Measurements from ENCODE around the gene CIITA.

The CIITA gene

DNA sequence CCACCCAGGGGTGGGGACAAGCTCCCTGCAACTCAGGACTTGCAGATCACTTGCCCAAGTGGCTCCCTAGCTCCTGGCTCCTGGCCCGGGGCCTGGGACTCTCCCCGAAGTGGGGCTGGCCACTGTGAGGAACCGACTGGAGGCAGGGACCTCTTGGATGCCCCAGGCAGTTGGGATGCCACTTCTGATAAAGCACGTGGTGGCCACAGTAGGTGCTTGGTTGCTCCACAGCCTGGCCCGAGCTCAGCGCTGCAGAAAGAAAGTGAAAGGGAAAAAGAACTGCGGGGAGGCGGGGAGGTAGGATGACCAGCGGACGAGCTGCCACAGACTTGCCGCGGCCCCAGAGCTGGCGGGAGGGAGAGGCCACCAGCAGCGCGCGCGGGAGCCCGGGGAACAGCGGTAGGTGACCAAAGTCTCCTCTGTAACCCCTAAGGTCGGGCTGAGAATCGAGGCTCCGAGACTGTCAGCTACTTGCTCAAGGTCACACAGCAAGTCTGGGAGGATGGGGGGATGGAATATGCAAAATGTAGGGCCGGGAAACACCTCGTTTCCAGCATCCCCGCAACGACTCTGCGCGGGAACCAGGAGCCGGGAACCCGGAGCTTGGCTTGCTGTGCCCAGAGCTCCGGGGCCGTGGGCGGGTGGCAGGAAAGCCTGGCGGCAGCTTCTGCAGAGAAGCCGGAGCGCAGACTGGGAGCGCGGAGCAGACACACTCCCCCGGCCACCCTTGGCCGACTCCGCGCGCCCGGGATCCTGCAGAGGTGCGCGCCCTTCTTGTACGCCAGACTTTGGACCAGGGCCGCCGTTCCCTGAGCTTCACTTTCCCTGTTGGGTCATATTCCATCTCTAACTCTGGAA is 1.9 kb downstream of the CIITA start:
- peak; percentile 23 for DNase-seq (ENCODE audit: low read depth)

- DNase-seq (ENCODE audit: low read depth): no peak
Observed at GRCh38 chr16:10879681-10880589, 2.9 kb downstream of the CIITA start.

DNA sequence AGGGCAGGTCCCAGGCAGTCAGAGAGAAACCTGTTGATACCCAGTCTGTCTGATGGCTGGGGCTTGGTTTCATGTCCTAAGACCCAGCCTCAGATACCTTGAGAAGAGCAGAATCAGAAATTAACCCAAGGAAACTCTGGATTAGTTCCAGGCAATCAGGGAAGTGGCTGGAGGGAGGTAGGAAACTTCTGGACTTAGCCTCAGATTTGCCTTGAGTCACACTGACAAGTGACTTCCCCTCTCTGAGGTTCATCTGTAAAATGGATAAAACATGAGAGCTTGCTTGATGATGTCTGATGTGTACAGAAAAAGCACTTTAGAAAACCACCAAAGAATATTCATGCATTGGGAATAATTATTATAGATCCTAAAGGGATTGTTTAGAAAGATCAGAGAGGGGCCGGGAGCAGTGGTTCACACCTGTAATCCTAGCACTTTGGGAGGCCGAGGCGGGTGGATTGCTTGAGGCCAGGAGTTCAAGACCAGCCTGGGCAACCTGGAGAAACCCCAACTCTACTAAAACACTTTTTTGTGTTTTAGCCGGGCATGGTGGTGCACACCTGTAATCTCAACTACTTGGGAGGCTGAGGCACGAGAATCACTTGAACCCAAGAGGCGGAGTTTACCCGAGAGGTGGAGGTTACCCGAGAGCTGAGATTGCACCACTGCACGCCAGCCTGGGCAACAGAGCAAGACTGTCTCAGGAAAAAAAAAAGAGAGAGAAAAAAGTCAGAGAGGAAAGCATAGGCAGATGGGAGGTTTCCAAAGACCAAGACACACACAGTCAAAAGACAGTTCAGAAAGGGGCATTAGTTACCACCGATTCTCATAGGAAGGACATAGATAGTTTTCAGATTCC is 3.8 kb downstream of the CIITA start:
- DNase-seq (ENCODE audit: low read depth): no peak

DNA sequence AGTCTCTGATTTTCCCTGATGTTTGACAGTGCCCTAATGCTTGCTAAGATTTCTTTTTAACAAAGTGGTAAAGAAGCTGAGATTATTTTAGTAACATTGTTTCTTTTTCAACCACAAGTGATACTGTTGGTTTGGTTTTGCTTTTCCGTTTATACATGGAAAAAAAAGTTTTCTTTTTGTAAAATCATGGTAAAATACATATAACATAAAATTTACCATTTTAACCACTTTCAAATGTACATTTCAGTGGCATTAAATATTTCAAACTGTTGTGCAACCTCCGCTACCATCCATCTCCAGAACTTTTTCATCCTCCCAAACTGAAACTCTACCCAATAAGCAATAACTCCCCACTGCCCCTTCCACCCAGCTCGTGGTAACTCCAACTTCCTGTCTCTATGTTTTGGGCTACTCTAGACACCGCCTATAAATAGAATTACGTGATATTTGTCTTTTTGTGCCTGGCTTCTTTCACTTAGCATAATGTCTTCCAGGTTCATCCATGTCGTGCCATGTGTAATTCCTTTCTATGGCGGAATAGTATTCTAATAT is 4.6 kb downstream of the CIITA start:
- no peak for DNase-seq (ENCODE audit: low read depth)

DNA sequence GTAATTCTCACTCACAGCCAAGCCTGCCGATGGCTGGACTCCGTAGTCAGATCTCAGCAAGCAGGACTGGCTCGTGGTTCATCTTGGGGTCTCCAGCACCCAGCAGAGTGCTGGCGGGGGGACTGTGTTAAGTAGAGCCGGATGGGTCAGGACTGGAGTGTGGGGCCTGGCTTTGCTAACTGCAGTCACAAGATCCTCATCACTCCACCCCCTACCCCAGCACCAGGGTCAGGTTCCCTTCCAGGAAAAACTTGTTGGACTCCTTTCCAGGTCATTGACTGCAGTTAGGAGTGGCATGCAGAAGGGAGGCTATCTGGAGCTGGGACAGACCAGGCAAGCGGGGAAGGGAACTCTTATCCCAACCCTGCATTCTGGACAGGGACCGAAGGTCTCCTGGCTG is 6.0 kb downstream of the CIITA start:
- no peak for DNase-seq (ENCODE audit: low read depth)

DNA sequence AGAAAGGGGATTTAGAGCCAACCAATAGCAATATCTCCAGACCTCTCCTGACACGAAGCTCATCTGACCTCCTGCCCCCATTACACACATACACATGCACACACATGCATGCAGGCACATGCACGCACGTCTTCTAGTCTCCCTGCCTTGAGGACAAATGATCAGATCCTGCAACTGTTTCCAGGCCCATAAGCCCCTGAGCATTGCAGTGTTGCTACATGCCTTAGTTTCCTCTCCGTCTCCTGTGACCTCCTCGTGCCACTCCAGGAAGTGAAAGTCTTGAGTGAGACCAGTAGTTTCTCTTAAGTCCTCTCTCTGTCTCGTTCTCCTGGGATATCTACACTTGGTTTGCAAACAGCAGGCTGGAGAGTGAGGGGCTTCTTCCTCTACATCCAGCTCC is 8.2 kb downstream of the CIITA start:
- DNase-seq (ENCODE audit: low read depth): no peak

DNA sequence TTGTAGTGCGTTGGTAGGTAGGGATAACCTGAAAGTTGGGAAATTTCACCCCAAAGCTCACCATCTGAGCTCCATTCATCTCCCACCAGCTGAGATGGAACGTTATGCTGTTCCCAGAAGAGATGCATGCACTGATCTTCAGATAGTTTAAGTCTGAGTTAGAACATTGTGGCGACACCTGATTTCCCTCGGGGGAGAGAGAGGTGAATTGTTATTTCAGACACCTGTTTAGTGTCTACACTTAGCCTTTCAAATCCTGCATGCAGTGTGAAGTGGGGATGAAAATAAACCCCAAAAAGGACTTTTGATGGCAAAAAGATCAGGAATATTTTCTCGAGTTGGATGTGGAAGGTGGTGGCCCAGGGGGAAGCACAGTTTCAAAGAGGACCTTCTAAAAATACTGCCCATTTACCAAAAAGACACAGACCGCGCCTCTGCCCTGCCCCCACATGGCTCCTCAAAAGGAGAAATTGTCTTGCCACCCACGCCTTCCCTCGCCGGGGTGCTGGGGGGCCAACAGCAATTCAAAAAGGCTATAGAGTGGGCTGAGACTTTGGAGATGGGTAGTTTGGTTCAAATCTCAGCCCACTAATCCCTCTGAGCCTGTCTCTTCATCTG is 11.4 kb downstream of the CIITA start:
- no peak for DNase-seq (ENCODE audit: low read depth)

DNA sequence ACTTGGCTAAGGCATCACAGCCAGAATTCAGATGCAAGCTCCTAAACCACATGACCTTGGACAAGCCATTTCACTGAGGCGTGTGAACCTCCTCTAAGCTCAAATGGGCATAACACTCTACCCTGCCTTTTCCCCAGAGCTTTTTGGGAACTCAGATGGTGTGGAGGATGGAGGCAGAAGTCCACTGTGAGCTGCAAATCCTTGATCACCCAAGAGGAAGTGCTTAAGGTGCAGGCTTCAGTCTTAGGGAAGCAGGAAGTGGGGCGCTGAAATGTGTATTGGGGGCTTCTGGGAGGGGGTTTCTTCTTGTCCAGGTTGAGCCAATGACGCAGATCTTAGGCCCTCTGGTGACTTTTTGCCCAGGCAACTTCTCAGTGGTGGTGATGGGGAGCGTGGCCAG is 12.9 kb downstream of the CIITA start:
- DNase-seq (ENCODE audit: low read depth): no peak

GRCh38 chr16:10892782-10893318 is 15.8 kb downstream of the CIITA start:
- no peak for DNase-seq (ENCODE audit: low read depth)

DNA sequence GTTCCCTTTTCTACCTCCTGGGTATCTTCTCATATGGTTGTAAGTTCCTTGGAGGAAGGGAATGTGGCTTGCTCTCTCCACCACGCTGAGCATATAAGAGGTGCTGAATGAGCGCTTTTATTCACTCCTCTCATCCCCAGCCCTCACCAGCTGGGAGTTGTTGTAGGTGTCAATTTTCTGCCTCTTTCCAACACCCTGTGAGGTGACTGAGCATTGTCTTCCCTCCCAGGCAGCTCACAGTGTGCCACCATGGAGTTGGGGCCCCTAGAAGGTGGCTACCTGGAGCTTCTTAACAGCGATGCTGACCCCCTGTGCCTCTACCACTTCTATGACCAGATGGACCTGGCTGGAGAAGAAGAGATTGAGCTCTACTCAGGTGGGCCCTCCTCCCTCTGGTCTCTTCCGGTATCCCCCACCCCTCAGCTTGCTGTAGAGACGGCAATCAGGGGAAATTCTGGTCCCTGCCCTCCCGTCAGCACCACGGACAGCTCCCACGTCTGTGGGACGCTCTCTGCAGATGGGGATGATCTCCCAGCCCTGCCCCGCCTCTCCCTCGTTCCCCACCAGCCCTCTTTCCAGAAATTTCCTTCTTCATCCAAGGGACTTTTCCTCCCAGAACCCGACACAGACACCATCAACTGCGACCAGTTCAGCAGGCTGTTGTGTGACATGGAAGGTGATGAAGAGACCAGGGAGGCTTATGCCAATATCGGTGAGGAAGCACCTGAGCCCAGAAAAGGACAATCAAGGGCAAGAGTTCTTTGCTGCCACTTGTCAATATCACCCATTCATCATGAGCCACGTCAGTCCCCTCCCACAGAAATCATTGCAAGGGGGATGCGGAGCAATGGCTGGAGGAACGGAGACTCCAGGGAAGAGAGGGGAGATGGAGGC is 18.3 kb downstream of the CIITA start:
- DNase-seq (ENCODE audit: low read depth): no peak

GRCh38 chr16:10896165-10896564 is 19.2 kb downstream of the CIITA start:
- no peak for DNase-seq (ENCODE audit: low read depth)

DNA sequence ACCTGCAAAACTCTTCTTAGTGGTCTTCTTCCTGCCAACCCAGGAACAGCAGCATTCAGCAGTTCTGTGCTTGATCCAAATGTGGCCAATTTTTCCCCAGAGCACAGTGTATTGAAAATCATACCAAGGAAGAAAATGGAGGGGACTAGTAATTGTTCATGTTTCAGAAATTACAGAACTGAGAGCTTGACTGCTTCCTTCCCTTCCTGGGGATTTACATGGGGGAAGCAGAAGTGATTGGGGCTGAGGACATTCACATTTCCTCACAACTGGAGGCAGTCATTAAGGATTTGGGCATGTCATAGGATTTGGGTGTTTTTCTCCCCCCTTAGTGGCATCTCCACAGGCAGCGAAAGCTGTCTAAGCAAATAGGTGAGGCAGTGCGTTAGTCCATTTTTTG is 19.7 kb downstream of the CIITA start:
- DNase-seq (ENCODE audit: low read depth): no peak

GRCh38 chr16:10897134-10897533 is 20.1 kb downstream of the CIITA start:
- no peak for DNase-seq (ENCODE audit: low read depth)

- DNase-seq (ENCODE audit: low read depth): no peak
Observed at GRCh38 chr16:10902999-10903398, 26.0 kb downstream of the CIITA start.

DNA sequence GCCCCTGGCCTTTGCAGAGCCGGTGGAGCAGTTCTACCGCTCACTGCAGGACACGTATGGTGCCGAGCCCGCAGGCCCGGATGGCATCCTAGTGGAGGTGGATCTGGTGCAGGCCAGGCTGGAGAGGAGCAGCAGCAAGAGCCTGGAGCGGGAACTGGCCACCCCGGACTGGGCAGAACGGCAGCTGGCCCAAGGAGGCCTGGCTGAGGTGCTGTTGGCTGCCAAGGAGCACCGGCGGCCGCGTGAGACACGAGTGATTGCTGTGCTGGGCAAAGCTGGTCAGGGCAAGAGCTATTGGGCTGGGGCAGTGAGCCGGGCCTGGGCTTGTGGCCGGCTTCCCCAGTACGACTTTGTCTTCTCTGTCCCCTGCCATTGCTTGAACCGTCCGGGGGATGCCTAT is 29.5 kb downstream of the CIITA start:
- no peak for DNase-seq (ENCODE audit: low read depth)

GRCh38 chr16:10906914-10907756 is 30.1 kb downstream of the CIITA start:
- no peak for DNase-seq (ENCODE audit: low read depth)

- DNase-seq (ENCODE audit: low read depth): no peak
Observed at GRCh38 chr16:10907757-10908045, 30.7 kb downstream of the CIITA start.

DNA sequence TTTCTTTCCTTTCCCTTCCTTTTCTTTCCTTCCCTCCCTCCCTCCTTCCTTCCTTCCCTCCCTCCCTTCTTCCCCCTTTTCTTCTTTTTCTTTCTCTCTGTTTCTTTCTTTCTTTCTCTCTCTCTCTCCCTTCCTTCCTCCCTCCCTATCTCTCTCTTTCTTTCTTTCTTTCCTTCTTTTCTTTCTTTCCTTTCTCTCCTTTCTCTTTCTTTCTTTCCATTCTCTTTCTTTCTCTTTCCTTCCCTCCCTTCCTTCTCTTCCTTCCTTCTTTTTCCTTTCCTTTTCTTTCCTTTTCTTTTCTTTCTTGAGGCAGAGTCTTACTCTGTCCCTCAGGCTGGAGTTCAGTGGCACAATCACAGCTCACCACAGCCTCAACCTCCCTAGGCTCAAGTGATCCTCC is 34.3 kb downstream of the CIITA start:
- DNase-seq (ENCODE audit: low read depth): no peak

- DNase-seq (ENCODE audit: low read depth): no peak
Observed at GRCh38 chr16:10916534-10916933, 39.5 kb downstream of the CIITA start.

Measured in fibroblast of gingiva (primary cell).